Mammary epithelial cell (primary cell): ENCODE results near the gene AGPAT4.

Experiments used
- CTCF ChIP-seq, 2 donors: IDR thresholded peaks in 1 of 2; conservative IDR thresholded peaks in 1 of 2; 2 replicates each; pipeline ENCODE4 v1.5.1; 2011 to 2012; ENCODE audit warnings: inconsistent platforms in 2 of 2, low read length in 2 of 2, mild to moderate bottlenecking in 2 of 2, control low read depth in 1 of 2, low read depth in 1 of 2; ENCODE audit not compliant: insufficient read depth in 1 of 2; ENCODE audit errors: extremely low read depth in 1 of 2
- EZH2 ChIP-seq: IDR thresholded peaks from 2 replicates; pipeline ENCODE4 v1.6.1; 2012; ENCODE audit warnings: low read length, inconsistent platforms, borderline replicate concordance

GRCh38 chr6:161091151-161091550, 182.7 kb downstream of the AGPAT4 start:
- TF ChIP-seq CTCF (conservative IDR thresholded peaks at IDR 0.05 in 1 of 2, IDR thresholded peaks at IDR 0.05 in 1 of 2; ENCODE audit: extremely low read depth in 1 of 2, insufficient read depth in 1 of 2, low read depth in 1 of 2, low read length in 2 of 2) (no peak), EZH2 (no peak)
